A549 treated with DMSO at 1 μM for 4 hours (cell line): ENCODE measurements around the gene NAA16. TPM values are rescaled to one million over a fixed set of nuclear protein-coding genes. Genes with fewer than 3 reads are reported as not detected.

Experiments
- total RNA-seq: library from RNA; stranded (reverse); fragments of 200-300 nt; extraction: Qiagen RNA extraction; gene quantifications from 5 replicates; pipeline ENCODE4 v1.2.3, GENCODE V29; 2022; ENCODE audit warnings: low read depth

The NAA16 gene
- 9.2 to 11.9 TPM (median 10.7 TPM) in 5 replicates for total RNA-seq

GRCh38 chr13:41310963-41311405 is at the start of gene NAA16:
Gene NAA16 (plus strand): TSS chr13:41311267. CDS start chr13:41311529, 262 bp downstream.

GRCh38 chr13:41263261-41263971 is 47.7 kb upstream of the NAA16 start, which contains the start of gene MTRF1:
Gene MTRF1 (minus strand): TSS chr13:41263576. CDS start chr13:41260907, 2,669 bp downstream.

Other genes starting within 250 kb of the NAA16 start
- gene WBP4, start 249.8 kb upstream of the NAA16 start, total RNA-seq: 7.3 to 8.1 TPM (median 7.3 TPM) in 5 replicates
- gene KBTBD6, start 178.5 kb upstream of the NAA16 start, total RNA-seq: 5.2 to 7.1 TPM (median 6.0 TPM) in 5 replicates
- gene KBTBD7, start 116.7 kb upstream of the NAA16 start, total RNA-seq: 2.3 to 3.3 TPM (median 2.9 TPM) in 5 replicates
- gene MTRF1, start 47.7 kb upstream of the NAA16 start, total RNA-seq: 5.3 to 8.0 TPM (median 6.1 TPM) in 5 replicates
- gene RGCC, start 146.3 kb downstream of the NAA16 start, total RNA-seq: 0.94 to 1.4 TPM (median 1.0 TPM) in 5 replicates